DMS153 (cell line): ENCODE data around the gene STRIP2.
"Not testable (repeated sequence)": the region's sequence is repeated elsewhere in the genome, so short reads cannot be mapped to it uniquely, and the experiment has no call there.

Source experiments
- DNase-seq: peaks from one replicate; lab custom pipeline; 2025; lab: John Stamatoyannopoulos, UW

STRIP2 gene

DNA sequence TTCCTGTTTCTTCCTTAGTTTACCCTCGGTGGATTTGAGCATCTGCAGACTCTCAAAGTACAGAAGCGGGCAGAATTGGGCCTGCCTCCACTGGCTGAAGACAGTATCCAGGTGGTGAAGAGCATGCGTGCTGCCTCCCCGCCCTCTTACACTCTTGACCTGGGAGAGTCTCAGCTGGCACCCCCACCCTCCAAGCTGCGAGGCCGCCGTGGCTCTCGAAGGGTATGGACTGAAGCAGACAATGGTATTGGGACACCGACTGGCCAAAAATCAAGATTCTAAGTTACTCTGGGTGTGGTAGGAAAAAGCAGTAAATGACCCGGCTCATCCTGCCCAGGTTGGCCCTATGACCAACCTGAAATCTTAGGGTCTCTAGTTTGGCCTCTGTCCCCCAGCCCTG lies 22.2 kb downstream of the STRIP2 start:
- DNase-seq: no peak

DNA sequence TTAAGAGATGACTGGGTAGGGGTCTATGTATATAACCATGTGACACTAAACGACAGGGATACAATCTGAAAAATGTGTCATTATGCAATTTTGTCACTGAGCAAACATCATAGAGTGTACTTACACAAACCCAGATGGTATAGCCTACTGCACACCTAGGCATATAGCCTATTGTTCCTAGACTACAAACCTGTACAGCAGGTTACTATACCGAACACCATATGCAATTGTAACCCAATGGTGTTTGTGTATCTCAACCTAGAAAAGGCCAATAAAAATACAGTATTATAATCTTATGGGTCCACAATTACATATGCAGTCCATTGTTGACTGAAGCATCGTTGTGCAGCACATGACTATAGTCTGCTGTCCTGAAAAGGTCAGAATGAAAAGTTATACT lies 22.9 kb downstream of the STRIP2 start:
- DNase-seq: no peak

DNA sequence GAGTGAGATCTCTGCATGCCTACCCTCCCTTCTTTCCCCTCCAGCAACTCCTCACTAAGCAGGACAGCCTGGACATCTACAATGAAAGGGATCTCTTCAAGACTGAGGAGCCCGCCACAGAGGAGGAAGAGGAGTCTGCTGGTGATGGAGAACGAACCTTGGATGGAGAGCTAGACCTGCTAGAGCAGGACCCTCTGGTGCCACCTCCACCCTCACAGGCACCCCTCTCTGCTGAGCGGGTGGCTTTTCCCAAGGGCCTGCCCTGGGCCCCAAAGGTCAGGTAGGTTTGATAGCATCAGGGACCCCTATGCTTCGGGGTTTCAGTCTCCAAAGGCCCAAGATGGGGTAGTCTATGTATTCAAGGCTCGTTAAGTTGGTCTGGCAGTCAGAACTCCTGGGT lies 23.9 kb downstream of the STRIP2 start:
- DNase-seq: no peak

DNA sequence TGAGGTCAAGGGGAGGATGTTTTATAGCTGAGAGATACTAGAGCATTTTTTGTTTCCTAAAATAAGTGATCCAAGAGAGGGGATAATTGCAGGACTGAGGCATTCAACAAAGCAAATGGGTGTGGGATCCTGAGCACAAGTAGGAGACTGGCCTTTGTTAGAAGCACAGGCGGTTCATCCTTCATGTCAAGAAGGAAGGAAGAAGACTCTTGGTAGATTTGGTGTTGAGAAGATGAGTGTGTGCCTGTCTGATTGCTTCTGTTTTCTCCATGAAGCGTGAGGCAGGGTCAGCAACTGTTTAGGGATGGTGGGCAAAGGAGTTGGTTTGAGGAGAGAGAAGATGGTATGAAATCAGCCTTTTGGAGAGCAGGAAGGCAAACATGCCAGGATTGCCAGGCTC lies 27.6 kb downstream of the STRIP2 start:
- no peak for DNase-seq

DNA sequence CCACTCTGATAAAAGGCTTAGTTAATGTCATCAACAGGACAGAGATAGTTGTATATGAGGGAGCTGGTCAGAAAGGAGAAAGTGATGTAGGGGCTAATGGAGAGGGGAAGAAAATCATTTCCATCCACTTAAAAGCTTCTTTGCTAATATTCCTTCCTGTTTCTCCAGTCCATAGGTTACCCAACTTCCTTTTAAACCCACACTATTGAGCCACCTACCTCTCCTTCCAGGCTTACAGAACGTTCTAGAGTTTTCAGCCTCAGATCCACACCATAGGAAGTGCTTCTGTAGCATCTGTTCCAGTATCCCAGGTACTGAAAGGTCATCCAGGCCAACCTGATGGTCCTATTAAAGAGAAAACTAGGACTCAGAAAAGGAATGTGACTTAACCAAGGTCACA lies 28.2 kb downstream of the STRIP2 start:
- DNase-seq: no peak

DNA sequence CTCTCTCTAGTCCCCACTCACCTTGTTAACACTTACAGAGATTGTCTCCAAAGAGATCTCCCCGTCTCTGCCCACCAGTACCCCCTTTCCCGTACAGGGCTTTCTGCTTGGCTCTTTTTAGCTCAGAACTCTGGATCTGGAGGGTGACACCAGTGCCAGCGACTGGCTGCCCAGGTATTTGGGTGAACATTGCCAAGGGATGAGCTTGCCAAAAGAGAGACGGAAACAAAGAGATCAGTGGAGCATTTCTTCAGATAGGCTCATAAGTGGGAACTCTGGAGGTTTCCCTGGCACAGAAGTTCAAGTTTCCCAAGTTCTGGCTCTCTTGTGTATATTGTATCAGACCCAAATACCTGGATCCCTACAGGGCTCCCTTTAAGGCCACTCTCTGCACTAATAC lies 30.0 kb downstream of the STRIP2 start:
- DNase-seq: no peak

DNA sequence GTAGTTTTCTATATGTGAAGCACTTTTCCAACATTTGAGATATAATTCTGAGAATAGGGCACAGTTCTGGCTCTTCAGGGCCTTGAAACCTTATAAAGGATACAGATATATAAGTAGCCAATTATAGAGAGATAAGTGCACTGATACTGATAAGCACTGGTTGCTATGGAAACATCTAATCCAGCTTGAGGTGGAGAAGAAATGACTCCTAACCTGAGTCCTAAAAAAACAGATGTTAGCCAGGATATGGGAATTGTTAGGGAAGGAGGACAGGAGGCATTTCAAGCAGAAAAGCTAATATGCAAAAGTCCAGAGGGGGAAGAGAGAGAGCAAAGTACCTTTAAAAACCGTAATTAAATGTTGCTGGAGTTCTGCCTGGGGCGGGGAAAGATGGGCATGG lies 30.8 kb downstream of the STRIP2 start:
- no peak for DNase-seq

DNA sequence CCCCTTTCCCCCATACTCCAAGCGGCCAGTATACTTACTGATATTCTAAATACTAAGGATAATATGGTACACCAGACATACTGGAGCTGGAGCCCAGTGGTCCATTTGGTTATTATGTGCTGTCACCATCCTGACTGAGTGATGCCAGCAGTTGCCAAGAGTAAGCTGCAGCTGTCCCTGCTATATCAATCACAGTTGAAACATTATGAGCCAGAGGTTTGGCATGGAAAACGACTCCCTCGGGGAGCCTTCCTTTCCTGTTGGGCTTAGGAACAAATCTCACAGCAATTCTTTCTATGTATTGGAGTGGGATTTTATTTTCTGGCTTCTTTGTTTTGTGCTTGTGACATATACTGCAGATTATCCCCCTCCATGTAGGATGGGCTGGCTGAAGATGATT lies 32.6 kb downstream of the STRIP2 start:
- no peak for DNase-seq

DNA sequence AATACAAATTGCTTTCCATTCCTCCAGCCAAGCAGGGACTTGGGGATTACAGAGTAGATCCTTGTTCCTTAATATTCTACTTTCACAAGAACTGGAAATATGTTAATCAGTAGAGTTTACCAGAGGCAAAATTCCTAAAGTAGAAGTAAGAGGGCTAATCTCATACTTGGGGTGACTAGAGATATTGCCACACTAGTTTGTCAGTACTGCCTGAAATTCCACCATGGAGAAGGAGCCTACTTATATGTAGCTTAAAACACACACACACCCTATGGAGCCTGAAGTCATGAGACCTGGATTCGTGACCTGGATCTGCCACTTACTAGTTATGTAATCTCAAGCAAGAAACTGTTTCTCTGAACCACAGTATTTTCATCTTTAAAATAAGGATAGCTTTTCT lies 33.9 kb downstream of the STRIP2 start:
- no peak for DNase-seq

DNA sequence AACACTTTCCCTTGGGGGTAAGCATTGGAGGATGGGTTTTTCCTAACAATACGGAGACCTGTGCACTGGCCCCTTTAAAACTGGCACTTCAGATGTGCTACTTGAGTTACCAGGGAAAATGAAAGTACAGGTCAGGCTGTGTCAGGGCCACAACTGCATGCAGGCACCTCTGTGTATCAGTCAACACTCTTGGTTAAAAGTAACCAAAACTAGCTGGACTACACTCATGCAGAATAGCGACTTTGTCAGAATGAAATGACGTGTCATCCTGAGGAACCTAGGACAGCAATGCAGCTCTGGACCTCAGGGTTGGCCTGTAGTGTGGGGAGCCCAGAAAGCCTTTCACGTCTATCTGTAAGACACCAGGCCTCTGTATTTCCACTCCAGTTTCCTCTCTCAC lies 34.3 kb downstream of the STRIP2 start:
- DNase-seq: no peak

DNA sequence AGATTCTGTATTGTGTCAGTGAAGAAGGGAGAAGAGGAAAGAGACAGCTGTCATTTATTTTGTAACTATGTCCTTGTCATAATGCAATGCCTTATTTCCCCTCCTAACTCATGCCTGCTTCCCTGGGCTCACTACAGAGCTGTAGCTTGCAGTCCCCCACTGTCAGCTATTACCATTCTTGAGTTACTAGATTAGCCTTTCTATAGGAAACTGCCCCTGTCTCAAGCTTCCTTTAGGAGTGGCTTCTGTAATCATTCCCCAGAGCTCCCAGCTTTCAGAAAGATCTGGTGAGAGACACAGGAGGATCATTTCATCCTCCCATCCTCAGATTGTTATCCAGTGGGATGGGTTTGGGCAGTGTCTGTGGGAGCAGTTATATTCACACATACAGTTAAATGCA lies 35.7 kb downstream of the STRIP2 start:
- DNase-seq: no peak

DNA sequence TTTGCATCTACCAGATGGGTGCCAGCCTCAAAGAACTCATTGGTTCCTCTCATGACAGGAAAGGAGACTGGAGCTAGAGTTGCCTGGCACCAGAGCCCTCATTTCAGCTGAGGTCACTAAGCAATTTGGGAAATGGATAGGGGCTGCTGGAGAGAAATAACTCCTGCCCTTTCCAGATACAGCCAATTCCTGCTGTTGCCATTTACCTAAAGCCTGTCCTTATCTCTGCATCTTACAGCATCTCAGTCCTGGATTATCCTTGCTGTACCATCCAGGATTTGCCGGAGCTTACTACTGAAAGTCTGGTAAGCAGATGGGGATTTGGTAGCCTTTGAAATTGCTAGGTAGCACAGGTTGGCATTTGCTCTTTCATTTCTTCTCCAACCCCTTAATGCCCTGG lies 36.2 kb downstream of the STRIP2 start:
- DNase-seq: no peak

DNA sequence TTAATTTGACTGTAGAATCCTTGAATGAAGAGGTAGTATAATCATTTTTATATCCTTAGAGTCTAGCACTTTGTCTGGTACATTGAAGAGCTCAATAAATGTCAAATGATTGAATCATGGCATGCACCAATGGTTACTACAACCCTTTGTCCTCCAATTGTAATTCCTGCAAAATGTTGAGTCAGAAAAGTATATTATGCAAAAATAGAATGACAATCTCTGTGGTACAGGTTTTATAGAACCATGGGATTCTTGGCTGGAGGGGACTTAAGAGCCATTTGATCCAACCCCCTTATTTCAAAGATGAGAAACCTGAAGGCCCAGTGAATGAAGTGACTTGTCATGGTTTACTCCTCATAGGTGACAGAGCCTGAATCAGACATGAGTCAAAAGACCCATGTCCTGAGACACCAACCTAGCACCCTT lies 37.2 kb downstream of the STRIP2 start:
- DNase-seq: no peak

DNA sequence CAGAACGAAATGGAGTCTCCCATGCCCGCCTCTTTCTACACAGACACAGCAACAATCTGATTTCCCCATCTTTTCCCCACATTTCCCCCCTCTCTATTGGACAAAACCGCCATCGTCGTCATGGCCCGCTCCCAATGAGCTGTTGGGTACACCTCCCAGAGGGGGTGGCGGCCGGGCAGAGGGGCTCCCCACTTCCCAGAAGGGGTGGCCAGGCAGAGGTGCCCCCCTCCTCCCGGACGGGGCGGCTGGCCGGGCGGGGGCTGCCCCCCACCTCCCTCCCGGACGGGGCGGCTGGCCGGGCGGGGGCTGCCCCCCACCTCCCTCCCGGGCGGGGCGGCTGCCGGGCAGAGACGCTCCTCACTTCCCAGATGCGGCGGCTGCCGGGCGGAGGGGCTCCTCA lies 41.7 kb downstream of the STRIP2 start:
- not testable (repeated sequence) for DNase-seq

DNA sequence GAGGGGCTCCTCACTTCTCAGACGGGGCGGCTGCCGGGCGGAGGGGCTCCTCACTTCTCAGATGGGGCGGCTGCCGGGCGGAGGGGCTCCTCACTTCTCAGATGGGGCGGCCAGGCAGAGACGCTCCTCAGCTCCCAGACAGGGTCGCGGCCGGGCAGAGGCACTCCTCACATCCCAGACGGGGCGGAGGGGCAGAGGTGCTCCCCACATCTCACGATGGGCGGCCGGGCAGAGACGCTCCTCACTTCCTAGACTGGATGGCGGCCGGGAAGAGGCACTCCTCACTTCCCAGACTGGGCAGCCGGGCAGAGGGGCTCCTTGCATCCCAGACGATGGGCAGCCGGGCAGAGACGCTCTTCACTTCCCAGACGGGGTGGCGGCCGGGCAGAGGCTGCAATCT lies 42.2 kb downstream of the STRIP2 start:
- DNase-seq: not testable (repeated sequence)

DNA sequence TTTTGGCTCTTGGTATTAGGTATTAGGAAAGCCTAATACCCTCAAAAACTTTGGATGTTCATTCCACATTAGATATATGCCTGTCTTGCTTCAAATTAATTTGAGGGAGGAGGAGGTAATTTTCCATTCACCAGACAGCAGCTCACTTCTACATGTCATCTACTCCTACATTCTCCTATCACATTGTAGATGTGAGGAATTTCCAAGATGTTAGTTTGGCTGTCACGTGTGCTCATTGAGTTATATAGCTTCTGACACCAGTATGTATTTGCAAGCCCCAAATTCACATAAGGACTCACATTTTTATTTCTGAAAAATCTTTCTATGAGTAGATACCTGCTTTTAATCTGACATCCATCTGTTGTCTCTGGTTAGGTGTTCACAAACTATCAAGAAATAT lies 45.6 kb downstream of the STRIP2 start:
- DNase-seq: no peak

DNA sequence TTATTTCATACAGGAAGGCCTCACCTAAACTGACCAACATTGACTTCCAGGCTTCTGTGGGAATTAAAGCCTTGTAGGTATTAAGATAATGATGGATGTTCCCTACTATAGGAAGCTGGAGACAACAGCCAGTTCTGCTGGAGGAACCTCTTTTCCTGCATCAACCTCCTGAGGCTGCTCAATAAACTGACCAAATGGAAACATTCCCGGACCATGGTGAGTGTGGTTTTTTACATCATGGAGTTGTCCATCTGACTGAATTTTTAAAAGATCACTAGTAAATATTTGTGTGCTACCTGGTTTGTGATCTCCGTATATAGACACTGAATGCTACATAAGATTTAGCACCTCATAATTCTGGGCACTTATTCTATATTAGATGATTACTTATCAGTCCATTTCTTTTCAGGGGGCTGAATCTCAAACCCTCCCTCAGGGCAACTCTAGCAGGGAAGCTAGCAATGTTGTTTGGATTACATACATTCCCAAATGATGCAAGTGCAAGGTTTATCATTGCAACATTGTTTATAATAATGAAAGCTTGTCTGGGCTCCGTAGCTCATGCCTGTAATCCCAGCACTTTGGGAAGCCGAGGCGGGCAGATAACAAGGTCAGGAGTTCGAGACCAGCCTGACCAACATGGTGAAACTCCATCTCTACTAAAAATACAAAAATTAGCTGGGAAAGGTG lies 46.6 kb downstream of the STRIP2 start:
- no peak for DNase-seq

DNA sequence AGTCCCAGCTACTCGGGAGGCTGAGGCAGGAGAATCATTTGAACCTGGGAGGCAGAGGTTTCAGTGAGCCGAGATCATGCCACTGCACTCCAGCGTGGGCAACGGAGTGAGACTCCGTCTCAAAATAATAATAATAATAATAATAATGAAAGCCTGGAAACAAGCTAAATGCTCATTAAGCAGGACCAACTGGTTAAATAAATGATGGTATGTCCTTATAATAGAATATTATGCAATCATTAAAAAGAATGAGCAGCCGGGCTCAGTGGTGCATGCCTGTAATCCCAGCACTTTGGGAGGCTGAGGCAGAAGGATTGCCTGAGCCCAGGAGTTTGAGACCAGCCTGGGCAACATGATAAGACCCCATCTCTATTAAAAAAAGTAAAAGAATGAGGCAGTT lies 47.1 kb downstream of the STRIP2 start:
- not testable (repeated sequence) for DNase-seq

DNA sequence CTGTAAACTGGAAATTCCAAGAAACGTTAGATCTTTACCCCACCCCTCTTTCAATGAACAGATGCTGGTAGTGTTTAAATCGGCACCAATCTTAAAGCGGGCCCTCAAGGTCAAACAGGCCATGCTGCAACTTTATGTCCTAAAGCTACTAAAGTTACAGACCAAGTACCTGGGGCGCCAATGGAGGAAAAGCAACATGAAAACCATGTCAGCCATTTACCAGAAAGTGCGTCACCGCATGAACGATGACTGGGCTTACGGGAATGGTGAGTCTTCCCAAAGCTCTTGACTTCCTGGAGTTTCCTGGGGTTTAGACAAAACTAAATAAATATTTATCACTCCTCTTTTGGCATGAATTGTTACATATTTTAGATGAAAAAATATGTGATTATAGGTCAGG lies 48.5 kb downstream of the STRIP2 start:
- no peak for DNase-seq

DNA sequence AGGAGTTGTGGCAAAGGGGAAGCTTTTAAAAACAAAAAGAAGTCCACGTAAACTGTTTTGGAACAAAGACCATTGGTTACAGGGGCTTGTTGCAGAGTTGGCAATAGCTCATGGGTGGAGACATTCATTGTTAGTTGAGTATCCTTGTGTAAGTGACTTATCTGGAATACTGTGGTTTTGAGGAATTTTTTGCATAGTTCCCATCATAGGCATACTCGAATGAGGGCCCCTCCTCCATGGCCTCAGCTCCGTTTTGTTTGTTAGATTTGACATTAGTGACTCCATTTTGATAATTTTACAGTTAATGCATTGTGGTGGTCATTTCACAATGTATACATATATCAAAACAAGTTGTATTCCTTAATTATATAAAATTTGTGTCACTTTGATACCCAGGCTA lies 55.3 kb downstream of the STRIP2 start:
- no peak for DNase-seq

DNA sequence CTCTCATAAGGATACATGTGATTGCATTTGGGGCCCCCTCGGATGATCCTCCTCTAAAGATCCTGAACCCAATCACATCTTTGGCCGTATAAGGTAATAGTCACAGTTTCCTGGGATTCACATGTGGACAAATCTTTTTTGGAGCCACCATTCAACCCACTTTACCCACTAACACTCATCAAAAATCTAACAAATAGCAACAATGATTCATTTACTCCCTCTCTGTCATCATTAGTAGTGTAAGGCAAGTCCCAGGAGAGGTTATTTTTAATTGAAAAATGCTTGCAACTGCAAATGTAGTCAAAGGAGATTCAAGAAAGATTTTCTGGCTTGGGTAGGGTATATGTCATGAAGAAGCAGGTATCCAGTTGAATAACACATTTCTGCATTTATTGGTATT lies 58.2 kb downstream of the STRIP2 start:
- no peak for DNase-seq

DNA sequence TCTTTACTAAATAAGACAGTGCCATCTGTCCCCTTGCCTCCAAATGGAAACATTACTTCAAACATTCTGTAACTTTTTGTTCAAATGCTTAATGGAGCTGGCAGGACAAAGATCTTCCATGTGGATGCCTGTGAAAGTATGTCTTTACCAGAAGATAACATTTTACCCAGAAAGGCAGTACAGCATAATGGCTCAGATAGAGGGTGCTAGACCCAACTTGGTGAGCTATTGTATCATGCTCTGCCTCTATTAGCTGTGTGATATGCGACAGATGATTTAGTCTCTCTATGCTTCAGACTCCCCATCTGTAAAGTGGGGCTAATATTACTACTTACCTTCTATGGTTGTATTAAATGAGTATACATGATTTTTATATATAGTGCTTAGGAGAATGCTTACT lies 59.3 kb downstream of the STRIP2 start:
- no peak for DNase-seq

DNA sequence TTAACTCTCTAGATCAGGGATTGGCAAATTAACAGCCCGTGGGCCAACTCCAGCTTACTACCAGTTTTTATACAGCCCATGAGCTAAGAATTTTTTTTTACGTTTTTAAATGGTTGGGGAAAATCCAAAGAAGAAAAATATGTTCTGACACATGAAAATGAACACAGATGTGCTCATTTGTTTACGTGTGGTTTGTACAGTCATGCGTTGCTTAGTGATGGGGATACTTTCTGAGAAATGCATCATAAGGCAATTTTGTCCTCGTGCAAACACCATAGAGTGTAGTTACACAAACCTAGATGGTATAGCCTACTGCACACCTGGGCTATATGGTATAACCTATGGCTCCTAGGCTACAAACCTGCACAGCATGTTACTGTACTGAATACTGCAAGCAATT lies 59.8 kb downstream of the STRIP2 start:
- DNase-seq: no peak

DNA sequence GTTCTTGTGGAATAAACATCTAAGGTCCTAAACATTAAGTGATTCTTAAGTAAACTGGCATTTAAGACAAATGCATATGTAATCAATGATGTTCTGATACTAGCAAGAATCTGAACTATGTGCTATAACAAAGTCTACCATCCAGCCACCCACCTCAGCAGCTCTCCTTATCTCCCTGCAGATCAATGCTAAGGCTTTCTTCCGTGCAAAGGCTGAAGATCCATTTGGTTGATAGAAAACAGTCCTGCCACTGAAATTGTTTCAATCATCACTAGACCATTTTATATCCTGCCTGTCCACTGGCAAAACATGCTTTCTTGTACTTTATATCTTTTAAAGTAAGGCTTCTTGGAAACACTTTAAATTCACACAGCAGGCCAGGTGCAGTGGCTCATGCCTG lies 61.8 kb downstream of the STRIP2 start:
- DNase-seq: no peak

DNA sequence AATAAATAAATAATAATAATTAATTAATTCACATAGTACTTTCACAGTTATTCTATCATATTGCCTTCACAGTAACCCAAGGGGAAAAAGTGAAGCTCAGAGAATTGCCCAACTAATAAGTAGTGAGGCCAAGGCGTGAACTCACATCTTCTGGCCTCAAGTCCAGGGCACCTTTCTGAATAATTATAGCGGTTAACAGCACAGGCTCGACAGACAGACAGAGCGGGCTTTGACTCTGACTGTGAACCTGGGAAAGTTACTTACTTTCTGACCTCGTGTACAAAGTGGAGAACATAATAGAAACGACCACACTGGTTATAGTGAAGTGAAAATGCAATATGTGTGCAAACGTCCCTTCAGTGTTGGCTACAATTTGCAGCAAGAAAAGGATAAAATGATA lies 62.4 kb downstream of the STRIP2 start:
- DNase-seq: no peak
